GM18505 (cell line): Measurements from ENCODE around the gene STX11.
"Not testable (repeated sequence)": the region's sequence is repeated elsewhere in the genome, so short reads cannot be mapped to it uniquely, and the experiment has no call there.

Source experiments
- ATAC-seq: cut with Tn5 transposase; IDR thresholded peaks from one replicate; pipeline ENCODE4 v1.9.1; 2021; ENCODE audit not compliant: unreplicated experiment
- POLR2A ChIP-seq: IDR thresholded peaks from 4 replicates; pipeline ENCODE4 v1.6.1; 2011; ENCODE audit warnings: borderline replicate concordance; ENCODE audit not compliant: insufficient read depth, insufficient read length; ENCODE audit errors: extremely low read depth

STX11 gene

GRCh38 chr6:144174006-144174405 lies 23.7 kb downstream of the STX11 start:
- no peak for TF ChIP-seq POLR2A
- ATAC-seq = no peak

- no peak for TF ChIP-seq POLR2A
- ATAC-seq = no peak
Measured at GRCh38 chr6:144176043-144176442, 25.7 kb downstream of the STX11 start.

- no peak for TF ChIP-seq POLR2A
- ATAC-seq = no peak
Measured at GRCh38 chr6:144177726-144178125, 27.4 kb downstream of the STX11 start.

GRCh38 chr6:144178323-144178722 lies 28.0 kb downstream of the STX11 start:
- no peak for ATAC-seq
- TF ChIP-seq POLR2A = no peak

- no peak for ATAC-seq
- no peak for TF ChIP-seq POLR2A
Measured at GRCh38 chr6:144179237-144179636, 28.9 kb downstream of the STX11 start.

GRCh38 chr6:144179828-144180227 lies 29.5 kb downstream of the STX11 start:
- TF ChIP-seq POLR2A = no peak
- no peak for ATAC-seq

GRCh38 chr6:144180354-144180753 lies 30.0 kb downstream of the STX11 start:
- ATAC-seq = not testable (repeated sequence)

- no peak for TF ChIP-seq POLR2A
- no peak for ATAC-seq
Measured at GRCh38 chr6:144181639-144182038, 31.3 kb downstream of the STX11 start.

- ATAC-seq = not testable (repeated sequence)
Measured at GRCh38 chr6:144184186-144184585, 33.9 kb downstream of the STX11 start.

- no peak for TF ChIP-seq POLR2A
- ATAC-seq = no peak
Measured at GRCh38 chr6:144185133-144185836, 35.0 kb downstream of the STX11 start.

GRCh38 chr6:144186817-144187625 lies 36.7 kb downstream of the STX11 start:
- no peak for ATAC-seq
- no peak for TF ChIP-seq POLR2A

- no peak for ATAC-seq
- TF ChIP-seq POLR2A = no peak
Measured at GRCh38 chr6:144189351-144189750, 39.0 kb downstream of the STX11 start.

GRCh38 chr6:144190080-144190479 lies 39.8 kb downstream of the STX11 start:
- no peak for ATAC-seq

GRCh38 chr6:144190593-144190992 lies 40.3 kb downstream of the STX11 start:
- ATAC-seq = no peak

More at GRCh38 chr6:144190080-144190479, 39.8 kb downstream of the STX11 start:
- TF ChIP-seq POLR2A = no peak

More at GRCh38 chr6:144190593-144190992, 40.3 kb downstream of the STX11 start:
- TF ChIP-seq POLR2A = no peak
